Measurements from ENCODE around the gene PACS1.
A peak's percentile ranks its signal among the peaks of the same experiment; 100 is the strongest.
"Not testable (repeated sequence)": the region's sequence is repeated elsewhere in the genome, so short reads cannot be mapped to it uniquely, and the experiment has no call there.

The PACS1 gene

GRCh38 chr11:66230978-66231377 lies 160.9 kb downstream of the PACS1 start:
- DNase-seq: no peak

- no peak for DNase-seq
Observed at GRCh38 chr11:66231561-66231960, 161.5 kb downstream of the PACS1 start.

- DNase-seq: no peak
Observed at GRCh38 chr11:66232769-66233168, 162.7 kb downstream of the PACS1 start.

DNA sequence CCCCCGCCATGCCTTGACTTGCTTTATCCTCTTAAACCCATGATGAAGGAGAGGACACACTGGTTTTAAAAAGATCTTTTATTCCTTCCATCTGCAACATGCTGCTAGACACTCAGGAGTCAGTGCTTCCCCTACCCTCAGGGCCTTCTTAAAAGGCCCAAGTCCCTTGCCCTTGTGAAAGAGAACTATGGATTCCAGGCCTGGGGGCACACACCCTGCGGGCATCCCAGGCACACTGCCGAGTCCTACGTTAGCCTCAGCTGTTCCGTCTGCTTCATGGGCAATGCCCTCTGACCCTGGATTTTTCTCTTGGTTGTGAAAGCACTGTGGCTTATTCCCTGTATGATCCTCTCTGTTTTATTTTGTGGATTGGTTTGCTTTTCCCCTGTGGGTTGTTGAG lies 163.2 kb downstream of the PACS1 start:
- no peak for DNase-seq

DNA sequence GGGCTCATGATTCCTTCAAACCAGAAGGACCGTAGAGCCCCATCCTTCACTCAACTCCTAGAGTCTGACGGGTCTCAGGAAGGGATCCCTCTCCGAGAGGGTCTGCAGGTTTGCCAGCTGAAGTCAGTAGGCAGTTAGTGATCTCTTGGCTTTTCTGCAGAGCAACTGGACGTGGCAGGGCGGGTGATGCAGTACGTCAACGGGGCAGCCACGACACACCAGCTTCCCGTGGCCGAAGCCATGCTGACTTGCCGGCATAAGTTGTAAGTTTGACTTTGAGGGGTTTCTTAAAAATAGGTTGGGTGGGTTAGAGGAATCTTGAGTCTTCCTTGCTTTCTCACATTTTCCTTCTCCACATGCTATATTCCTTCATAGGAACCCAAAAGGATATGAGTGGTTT lies 165.1 kb downstream of the PACS1 start:
- DNase-seq: no peak

DNA sequence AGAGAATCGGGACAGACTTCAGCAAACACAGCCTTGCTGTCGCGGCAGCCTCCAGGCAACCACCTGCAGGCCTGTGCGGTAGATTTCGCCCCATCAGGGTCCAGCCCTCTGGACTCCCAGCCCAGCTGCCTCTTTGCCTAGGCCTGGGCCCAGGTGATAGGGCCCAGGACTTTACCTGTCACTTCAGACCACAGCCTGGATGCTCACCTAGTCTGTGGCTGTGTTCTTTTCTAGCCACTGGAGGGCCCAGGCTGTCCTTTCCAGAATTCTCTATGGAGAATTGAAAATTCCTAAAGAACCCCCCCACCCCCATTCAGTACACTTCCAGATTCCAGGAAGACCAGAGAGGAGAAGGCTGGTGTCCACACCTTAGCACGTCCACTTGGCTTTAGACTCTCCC lies 167.8 kb downstream of the PACS1 start:
- no peak for DNase-seq

DNA sequence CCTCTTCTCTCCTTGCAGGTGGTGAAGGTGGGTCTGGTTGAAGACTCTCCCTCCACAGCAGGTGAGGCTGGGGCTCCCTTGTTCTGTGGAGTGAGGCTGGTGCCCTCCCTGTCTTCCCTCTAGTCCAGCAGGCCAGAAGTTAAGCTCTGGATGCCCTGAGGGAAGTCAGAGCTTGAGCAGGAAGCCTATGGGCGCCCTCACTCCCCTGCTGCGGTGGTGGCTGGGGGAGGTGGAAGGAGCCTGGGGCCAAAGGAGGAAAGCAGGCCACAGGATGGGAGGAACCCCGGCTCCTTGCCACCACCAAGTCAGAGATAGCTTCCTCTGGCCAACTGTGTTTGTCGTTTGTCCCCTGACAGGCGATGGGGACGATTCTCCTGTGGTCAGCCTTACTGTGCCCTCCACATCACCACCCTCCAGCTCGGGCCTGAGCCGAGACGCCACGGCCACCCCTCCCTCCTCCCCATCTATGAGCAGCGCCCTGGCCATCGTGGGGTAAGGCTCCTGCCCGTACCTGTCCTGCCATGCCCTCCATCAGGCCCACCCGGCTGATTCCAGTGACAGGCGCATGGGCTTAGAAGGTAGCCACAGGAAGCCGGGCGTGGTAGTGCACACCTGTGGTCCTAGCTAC lies 168.8 kb downstream of the PACS1 start:
- DNase-seq: no peak

GRCh38 chr11:66239511-66239910 lies 169.4 kb downstream of the PACS1 start:
- no peak for DNase-seq

- no peak for DNase-seq
Observed at GRCh38 chr11:66239998-66240780, 170.1 kb downstream of the PACS1 start.

DNA sequence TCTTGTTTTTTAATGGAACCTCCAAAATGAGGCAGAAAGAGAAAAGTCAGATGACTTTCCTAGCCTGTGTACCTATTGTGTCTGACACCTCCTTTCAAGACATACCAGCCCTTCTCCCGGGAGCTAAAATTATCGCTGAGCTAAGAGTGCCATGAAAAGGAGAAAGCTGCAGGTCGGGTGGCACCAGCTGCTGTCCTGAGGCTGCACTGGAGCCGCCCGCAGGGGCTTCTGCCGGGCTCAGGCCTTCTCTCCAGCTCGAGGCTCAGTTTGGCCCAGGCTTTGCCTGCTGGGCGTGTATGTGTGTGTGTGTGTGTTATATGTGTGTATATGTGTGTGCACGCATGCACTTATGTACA lies 170.7 kb downstream of the PACS1 start:
- no peak for DNase-seq

DNA sequence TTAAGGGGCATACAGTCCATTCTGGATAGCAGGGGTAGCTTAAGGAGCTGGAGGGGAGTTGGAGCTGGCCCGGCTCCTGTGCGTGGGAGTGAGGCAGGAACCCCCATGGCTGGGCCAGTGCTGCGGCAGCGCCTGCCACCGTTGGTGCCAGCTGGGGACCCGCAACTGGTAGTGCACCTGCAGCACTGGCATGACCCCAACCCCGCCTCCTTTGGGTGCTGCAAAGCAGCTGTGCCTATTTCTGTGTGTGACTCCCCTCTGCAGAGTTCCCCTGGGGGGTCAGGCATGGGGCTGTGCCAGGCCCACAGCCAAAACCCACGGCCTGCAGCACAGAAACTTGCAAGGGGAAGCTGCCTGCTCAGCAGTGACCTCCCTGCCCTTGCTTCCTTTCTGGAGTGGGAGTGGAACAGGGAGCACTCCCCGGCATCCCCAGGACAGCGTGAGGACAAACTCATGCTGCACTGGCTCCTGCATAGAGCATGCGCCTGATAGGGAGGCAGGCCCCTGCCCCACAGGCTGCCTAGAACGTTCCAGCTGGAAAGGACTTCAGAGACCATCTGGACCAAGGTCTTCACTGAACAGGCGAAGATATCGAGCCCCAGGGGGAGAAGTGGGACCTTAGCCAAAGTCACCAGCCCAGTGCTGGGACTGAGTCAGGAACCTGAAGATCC lies 172.2 kb downstream of the PACS1 start:
- peak in 1 of 2 experiments; percentile 23 for DNase-seq

DNA sequence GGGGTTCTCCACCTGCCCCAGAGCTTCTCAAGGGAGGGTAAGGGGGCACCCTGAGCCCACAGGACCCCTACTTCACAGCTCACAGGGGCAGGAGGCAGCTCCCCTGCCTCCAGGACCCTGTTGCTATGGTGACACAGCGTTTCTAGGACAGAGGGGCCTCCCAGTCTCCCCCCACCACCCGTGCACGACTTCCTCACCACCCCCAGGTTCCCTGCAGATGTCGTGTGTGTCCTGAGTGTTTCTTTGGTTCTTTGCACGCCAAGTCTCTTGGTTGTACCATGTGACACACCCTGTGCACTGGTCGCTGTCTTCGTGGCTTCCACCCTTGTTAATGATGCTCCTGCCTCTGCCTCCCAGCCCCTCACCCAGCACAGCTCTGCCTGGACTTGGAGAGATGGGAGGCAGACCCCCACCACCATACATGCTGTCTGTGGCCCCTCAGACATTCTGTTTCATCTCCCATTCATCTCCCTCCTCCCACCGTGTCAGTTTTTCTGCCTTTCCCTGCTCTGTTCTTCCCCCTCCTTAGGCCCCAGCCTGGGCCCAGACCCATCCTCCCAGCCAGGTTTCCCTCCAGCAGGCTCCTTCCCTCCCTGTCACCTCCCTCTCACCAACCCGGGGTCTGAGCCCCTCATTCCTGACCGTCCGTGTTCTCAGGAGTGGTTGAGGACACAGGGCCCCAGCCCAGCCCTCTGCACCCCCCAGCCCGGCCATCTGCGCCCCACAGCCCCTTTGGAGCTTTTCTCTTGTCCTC lies 173.9 kb downstream of the PACS1 start:
- no peak for DNase-seq

GRCh38 chr11:66247295-66247694 lies 177.2 kb downstream of the PACS1 start:
- no peak for DNase-seq

GRCh38 chr11:66247801-66248200 lies 177.7 kb downstream of the PACS1 start:
- no peak for DNase-seq

GRCh38 chr11:66248903-66249302 lies 178.8 kb downstream of the PACS1 start:
- DNase-seq: no peak

DNA sequence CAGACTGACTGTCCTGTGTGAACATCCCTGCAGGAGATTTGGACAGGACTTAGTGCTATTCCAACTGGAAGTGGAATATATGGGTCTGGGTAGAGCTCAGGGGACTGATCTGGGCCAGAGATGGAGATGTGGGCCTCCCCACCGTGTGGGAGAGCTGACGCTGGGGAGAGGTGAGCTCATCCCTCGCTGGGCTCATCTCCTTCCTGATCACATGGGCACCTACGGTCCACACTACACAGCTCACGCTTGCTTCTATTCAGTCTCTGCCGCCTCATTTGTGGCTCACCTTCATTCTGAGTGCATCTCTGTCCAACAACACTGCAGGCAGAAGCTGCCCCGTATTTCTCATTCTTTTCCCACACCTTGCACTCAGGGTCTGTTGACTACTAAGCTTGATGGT lies 181.7 kb downstream of the PACS1 start:
- DNase-seq: no peak

DNA sequence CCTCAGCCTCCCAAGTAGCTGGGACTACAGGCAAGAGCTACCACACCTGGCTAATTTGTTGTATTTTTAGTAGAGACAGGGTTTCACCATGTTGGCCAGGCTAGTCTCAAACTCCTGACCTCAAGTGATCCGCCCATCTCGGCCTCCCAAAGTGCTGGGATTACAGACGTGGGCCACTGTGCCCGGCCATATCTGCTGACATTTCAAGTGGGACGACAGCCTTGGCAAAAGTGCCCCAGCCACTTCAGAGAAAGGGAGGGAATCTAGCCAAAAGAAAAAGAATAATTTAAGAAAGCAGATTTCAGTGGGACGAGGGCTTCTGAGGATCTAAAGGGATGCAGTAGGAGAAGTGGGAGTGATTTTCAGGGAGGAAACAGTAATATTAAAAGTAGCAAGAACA lies 183.0 kb downstream of the PACS1 start:
- not testable (repeated sequence) for DNase-seq

DNA sequence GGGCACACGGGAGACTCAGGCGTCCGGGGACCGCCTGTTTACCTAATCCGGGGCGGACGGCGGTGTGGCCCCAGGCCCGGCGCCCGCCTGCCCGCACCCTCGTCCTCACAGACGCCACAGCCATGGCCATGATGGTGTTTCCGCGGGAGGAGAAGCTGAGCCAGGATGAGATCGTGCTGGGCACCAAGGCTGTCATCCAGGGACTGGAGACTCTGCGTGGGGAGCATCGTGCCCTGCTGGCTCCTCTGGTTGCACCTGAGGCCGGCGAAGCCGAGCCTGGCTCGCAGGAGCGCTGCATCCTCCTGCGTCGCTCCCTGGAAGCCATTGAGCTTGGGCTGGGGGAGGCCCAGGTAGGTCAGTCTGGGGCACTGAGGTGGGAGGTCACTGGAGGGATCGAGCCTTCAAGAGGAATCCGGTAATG lies 188.4 kb downstream of the PACS1 start:
- no peak for DNase-seq

GRCh38 chr11:66259225-66259624 lies 189.2 kb downstream of the PACS1 start:
- no peak for DNase-seq

DNA sequence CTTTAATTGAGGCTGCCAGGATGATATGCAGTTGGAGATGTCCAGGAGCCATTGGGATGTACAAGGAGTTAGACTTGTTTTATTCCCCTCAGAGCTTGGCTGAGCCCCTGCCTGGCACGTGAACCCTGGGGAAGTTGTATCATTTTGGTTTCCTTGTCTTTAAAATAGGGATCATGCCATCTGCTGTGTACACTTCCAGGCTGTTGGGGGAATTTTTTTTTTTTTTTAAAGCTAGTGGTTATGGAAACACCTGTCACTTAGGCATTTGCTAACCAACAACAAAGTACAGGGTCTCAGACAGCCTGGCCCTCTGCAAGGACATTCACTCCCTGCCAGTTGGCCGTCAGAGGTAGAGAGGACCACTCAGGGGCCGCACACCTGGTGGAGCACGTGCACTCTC lies 189.9 kb downstream of the PACS1 start:
- DNase-seq: peak; percentile 59 to 82

- no peak for DNase-seq
Observed at GRCh38 chr11:66261578-66261977, 191.5 kb downstream of the PACS1 start.

- no peak for DNase-seq
Observed at GRCh38 chr11:66262191-66262590, 192.1 kb downstream of the PACS1 start.

DNA sequence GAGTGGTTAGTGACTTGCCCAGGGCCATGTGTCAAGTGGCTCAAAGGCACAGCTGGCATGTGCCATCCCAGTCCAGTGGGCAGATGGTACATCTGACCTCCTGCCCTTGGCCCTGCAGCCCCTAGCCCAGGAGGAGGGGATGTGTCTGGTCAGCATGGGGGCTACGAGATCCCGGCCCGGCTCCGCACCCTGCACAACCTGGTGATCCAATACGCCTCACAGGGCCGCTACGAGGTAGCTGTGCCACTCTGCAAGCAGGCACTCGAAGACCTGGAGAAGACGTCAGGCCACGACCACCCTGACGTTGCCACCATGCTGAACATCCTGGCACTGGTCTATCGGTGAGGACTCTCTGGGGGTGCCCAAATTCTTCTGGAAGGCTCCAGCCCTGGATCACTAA lies 192.6 kb downstream of the PACS1 start:
- no peak for DNase-seq

DNA sequence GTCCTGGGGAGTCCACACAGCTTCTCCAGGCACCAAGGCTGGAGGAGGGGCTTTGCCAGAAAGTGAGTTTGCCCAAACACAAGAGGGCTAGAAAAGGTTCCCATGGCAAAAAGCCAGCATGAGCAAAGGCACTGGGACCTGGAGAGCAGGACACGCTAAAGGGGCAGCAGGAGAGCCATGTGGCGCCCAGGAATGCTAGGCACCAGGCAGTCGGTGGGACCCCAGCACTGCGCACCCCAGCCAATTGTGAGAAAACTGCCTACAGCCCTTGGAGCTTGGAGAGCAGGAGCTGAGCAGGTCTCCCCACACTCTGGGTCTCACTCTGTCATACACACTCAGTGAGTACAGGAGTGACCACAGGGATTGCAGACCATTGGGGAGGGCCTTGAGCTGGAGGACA lies 193.2 kb downstream of the PACS1 start:
- no peak for DNase-seq

Measured in NCI-H524 (cell line).